GM21367 (cell line): ENCODE results near the gene ATG2A.
A peak's percentile ranks its signal among the peaks of the same experiment; 100 is the strongest.
"Not testable (repeated sequence)": the region's sequence is repeated elsewhere in the genome, so short reads cannot be mapped to it uniquely, and the experiment has no call there.

ENCODE experiments used
- ATAC-seq: cut with Tn5 transposase; IDR thresholded peaks from one replicate; pipeline ENCODE4 v1.9.1; 2021; ENCODE audit not compliant: unreplicated experiment

ATG2A gene

DNA sequence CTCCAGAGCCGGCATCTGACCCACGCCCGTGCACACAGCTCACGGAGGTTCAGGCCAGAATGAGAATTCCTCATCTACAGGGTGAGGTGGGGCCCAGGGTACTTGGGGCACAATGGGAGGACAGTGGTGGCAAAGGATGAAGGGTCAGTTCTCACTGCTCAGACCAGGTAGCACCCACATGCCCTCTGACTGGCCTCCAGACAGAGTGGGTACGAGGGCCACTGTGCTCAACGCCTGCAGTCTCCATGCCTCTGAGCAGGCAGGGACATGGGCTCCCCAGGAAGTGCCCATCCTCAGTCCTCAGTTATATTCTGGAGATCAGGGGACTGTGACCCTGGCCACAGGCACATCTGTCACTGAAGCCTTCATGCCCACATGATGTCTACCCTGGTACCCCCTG lies 59.5 kb downstream of the ATG2A start:
- ATAC-seq, result no peak

DNA sequence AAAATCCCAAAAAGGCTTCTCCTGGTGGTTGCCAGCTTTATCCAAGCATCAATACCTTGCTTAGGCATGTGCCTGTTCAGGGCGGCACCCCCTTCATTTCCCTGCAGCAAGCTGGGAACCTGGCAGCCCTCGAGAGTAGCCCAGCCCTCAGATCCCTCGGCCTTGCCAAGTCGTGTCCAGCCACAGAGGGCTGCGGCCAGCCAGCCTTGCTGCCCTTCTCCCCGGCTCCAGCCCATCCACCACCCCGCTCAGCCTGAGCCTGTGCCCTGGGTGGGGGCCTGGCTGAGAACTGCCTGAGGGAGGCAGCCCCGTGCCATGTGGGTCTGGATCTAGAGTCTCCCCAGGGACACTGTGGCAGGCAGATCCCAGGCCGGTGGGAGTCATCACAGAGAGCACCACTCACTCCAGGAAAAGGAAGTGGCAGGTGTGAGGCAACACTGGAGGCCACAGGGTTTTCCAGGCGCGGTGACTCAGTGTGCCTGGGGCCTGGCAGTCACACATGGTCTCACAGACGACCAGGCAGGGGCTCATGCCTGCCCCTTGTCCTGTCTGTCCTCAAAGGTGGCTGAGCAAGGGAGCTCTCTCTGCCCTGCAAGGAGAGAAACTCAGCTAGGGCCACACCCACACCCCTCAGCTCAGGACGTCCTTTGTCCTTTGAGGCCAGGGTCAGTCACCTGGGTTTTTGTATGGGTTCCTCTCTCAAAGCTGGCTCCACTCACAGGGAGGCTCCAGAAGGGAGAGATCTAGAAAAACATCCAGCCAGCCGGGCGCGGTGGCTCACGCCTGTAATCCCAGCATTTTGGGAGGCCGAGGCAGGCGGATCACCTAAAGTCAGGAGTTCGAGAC lies 60.4 kb downstream of the ATG2A start:
- ATAC-seq, result no peak

DNA sequence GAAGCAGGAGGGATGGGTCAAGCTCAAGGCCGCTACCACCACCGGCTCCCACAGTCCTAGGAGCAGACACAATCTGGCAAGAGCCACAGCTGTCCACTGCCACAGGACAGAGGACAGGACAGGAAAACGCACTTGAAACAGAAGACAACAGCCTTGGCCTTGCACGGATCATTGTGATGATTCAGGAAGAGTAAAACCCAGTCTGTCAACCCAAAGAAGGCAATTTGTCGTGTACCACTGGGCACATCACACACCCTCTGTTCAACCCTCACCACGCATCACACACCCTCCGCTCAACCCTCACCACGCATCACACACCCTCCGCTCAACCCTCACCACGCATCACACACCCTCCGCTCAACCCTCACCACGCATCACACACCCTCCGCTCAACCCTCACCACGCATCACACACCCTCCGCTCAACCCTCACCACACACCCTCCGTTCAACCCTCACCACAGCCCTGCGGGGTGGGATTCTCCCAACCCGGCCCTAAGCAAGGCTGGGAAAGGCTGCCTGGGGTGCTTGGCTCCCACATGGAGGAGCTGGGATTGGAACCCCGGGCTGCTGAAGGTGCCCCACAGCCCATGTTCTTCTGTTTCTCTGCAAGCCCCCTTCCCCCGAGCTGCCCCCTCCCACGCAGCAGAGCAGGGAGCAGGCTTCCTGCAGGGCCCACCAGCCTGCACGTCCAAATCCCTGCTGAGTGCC lies 61.3 kb downstream of the ATG2A start:
- ATAC-seq, result no peak

DNA sequence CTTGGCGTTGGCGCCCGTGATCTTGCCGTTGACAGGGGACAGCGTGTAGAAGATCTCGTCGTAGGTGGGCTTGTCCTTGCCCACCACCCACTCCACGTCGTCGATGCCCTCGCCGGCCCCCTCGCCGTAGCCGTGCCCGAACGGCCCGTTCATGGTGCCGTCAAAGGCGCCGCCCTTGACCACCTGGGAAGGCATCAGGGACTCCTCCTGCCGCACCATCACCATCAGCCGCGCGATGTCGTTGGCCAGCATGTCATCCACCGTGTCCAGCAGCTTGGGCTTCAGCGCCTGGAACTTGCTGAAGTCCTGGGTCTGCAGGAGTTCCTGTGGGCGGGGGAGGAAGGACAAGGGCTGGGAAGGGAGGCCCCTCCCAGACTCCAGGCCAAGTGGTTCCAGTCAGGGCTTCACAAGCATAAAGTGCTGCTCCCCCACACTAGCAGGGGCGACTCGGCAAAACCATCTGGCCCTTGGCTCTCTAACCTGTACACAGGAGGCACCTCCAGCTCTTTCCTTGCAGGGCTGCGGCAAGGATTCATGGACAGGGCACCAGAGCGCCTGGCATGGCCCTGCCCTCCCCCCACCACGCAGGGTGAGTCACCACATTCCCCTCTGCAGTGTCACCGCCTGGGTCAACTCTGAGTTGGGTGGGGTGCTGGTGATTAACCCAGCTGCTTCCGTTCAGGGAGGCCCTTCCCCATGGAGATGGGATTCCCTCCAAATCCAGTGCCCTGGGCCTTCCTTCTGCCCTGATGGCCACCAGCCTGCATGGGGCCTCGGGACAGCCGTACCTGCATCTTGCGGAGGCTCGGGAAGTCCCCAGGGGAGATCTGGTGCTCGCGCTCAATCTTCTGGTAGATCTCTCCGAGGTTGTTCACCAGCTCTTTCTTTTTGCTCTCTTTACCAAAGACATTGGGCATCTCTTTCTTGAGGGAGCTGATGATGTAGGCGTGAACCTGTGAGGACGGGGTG lies 62.2 kb downstream of the ATG2A start:
- ATAC-seq, result no peak

DNA sequence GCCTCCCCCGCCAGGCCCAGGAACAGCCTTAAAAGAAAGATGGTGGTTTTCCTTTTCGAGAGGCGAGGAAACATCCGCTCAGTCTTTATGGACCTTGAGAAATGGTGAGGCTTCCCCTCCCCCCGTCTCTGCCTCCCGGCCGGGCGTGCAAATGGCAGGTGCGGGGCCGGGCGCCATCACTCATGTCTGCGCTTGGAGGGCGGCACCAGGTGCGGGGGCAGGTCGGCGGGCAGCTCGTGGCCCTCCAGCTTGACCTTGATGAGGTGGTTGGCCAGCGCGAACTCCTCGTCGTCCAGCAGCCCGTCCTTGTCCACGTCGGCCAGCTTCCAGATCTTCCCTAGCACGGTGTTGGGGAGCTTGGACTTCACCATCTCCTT lies 62.9 kb downstream of the ATG2A start:
- no peak for ATAC-seq

DNA sequence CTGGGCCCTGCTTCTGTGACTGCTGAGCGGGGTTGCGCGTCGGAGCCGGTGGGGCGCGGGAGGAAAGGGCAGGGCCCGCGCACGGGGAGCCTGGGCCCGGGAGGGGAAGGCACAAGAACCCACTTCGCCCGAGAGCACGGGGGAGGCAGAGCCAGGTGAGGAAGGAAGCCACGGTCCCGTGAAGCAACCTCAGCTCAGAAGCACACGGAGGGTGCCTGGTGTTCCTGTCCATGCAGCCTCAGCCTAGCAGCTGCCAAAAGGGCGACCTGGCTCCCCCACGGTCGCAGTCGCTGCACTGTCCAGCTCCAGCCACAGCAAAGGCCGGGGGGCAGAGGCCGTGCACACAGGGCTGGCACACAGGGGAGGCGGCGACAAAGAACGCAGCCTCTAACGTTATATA lies 63.3 kb downstream of the ATG2A start:
- ATAC-seq, result no peak

DNA sequence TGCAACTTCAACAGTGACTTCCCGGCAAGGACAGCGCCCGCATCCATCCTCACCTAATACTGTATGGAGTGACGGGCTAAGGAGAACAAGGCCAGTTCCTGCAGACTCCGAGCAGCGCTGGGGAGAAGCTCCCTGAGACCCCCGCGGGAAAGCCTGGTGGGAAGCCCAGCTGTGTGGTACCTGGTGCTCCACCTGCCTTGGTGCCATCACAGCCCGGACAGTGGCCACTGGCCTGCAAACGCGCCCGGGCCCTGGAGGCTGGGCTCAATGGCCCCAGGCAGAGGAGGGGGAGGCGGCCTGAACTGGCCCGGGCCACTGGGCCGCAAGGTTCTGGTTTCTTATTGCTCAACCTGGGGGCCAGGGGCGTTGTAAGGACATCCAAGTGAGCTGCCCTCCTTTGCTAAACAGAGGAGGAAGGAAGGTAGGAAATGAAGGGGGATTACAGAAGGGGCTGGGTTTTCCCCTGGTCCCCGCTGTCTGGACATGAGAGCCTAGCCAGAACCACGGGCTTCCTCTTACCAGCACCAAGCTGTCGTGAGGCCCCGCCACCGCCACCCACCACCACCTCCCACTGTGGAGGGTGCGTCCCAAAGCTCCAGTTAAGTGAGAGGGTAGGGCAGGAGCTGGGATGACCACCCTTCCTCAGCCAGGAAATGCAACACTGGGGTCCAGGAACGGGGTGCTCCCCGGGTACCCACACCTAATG lies 64.1 kb downstream of the ATG2A start:
- ATAC-seq, result no peak

DNA sequence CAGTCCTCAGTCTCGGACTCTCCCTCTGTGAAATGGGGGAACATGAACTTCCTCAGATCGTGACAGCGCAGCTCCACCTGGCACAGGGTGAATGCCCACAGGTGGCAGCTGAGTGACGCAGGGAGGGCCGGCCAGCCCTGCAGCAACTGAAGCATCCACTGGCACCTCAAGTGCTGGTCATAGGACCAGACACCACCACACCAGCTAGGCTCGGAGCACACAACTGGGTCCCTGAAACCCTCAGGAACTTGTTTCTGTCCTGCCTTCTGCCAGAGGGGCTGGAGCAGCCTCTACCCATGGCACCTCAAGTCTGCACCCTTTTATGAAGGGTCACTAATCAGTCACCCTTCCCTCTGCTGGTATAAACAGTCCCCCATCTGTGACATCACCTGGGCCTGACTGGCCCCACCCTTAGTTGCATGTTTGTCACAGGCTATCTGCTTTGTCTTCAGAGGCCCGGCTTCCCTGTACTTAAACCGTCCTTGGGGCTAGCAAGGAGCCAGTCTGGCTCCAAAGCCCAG lies 65.1 kb downstream of the ATG2A start:
- ATAC-seq, result no peak

DNA sequence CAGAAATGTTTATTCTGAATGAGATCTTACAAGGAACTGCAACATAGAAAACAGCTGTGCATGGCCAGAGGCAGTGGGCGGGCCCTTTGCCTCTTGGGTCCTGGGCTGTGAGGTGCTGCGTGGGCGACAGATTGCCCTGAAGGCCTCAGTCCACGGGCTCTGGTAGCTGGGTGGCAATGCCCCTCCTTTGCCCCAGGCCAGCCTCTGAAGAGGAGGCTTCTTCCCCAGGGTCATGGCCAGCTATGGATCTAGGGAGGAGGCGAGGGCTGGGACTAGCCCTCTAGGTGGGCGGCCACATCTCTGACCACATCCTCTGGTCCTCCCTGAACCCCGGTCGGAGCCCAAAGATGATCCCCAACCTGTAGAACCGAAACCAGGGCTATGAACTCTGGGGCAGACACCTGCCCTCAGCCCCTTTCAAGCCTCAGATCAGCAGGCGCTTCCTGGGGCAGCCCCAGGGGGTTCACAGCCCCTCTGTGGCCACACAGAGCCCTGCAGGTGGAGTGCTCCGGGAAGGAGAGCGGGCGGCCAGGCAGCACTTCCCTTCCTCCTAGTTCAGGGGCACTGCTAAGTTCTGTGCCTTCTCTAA lies 65.9 kb downstream of the ATG2A start:
- peak; percentile 55 for ATAC-seq

DNA sequence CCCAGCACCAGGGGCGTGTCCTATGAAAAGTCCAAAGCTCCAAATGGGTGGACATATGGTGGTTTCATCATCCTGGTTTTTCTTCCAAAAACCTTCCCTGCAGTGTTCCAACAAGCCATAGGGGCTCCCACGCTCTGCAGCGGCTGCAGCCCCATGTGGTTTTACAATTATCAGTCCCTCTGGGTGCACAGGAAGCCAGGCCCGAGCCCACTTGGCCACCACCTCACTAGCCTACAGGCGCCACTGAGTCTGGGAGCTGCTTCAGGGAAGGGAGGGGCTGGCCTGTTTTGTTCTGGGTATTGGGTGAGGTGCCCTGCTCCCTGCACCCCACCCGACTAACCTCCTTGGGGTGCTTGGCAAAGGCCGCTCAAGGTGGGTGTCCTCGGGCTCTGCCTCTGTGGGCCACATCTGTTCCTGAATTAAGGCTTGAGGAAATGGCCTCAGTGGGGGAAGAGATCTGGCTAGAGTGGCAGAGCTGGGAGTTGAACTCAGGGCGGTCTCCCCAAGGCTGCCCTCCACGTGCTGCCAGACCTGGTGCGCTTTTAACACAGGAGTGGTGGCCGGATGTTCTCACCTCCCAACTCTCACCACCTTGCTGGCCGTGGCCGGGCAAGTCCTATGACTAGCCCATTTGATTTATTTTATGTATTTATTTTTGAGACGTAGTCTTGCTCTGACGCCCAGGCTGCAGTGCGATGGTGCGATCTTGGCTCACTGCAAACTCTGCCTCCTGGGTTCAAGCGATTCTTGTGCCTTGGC lies 67.2 kb downstream of the ATG2A start:
- ATAC-seq, result no peak

DNA sequence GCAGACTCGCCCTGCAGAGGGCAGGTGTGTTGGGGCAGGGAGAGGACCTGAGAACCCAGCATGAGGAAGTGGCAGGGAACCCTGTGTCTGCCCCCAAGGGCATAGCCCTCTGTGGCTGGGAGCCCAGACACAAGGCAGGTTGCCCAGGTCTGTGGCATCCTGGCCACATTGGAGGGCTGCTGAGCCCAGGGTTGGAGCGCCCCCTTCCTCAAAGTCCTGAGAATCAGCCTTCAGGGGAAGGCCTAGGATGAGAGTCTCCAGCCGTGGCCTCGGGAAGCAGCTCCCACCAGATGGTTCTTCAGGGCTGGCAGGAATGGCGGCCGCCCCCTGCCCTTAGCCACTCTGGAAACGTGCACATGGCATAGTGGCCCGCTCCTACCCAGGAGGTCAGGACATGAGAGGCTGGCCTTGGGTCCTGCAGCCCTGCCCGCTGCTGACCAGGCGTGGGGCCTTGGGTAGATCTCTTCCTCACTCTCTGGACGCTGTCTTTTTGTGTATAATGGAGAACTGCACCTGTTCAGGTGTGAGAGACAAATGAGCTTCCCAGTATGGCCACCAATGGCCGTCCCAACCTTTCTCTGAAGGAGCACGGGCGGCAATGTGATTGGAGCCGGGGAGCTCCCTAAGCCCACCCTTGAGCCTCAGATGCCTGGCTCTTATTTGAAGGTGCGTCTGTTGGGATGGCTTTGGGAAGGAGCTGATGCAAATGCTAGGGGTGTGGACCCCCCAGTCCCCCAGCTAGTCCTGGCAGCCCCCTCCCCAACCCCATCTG lies 68.0 kb downstream of the ATG2A start:
- no peak for ATAC-seq

DNA sequence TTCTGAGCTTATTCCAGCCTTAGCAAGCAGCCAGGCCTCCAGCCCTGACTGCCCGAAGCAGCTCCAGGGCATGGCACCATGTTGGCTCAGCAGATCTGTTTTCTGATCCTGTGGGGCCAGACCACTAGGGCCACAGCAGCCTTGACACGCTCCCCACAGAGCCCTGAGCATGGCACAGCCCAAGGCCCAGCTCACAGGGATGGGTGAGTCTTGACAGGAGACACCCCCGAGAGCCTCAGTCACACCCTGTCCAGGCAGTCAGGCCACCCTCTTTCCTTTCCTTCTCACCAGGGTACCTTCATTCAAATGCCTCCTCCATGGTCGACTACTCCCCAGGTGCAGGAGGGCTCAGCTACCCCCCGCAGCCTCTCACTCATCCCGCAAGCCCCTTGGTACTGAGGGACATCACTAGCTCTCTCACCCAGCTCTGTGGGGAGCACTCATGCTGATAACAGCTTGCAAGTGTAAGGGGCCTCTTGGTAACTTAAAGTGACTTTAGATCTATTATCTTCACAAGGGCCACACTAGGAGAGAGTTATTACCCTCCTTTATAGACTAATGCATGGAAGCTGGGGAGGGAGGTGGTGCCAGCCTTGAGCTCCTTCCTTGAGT lies 68.7 kb downstream of the ATG2A start:
- no peak for ATAC-seq

DNA sequence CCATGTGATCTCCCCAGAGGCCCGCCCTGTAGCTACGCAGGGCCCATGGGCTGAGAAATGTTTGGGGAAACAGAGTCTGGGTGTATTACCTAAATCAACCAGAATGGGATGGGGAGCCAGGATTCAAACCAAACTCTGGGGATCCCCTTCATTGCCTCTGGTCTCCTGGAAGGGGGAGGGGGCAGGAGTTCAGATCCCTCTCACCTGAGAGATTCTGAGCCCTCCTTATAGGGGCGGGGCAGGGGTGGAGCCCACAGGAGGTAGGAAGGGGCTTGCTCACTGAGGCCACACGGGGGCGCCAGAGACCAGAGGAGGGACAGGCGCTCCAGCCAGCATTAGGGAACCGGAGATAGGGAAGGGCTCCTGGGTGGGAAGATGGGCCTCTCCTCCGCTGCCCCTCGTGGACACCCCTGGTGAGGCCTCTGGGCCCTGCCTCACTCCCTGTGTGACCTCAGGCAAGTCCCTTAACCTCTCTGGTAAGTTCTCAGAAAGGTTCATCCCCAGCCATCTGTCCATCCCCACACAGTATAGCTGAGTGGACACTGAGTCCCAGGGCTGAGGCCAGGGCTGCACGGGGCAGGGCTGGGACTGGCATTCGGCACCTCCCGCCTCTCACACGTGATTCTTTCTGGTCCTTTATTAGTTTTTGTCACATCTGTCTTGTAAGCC lies 69.9 kb downstream of the ATG2A start:
- no peak for ATAC-seq

DNA sequence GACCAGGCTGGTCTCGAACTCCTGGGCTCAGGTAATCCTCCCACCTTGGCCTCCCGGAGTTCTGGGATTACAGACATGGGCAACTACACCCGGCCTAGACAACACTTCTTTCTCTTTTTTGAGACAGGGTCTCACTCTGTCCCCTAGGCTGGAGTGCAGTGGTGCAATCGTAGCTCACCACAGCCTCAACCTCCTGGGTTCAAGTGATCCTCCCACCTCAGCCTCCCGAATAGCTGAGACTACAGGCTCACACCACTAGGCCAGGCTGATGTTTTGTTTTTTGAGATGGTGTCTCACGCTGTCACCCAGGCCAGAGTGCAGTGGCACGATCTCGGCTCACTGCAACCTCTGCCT lies 71.3 kb downstream of the ATG2A start:
- not testable (repeated sequence) for ATAC-seq

DNA sequence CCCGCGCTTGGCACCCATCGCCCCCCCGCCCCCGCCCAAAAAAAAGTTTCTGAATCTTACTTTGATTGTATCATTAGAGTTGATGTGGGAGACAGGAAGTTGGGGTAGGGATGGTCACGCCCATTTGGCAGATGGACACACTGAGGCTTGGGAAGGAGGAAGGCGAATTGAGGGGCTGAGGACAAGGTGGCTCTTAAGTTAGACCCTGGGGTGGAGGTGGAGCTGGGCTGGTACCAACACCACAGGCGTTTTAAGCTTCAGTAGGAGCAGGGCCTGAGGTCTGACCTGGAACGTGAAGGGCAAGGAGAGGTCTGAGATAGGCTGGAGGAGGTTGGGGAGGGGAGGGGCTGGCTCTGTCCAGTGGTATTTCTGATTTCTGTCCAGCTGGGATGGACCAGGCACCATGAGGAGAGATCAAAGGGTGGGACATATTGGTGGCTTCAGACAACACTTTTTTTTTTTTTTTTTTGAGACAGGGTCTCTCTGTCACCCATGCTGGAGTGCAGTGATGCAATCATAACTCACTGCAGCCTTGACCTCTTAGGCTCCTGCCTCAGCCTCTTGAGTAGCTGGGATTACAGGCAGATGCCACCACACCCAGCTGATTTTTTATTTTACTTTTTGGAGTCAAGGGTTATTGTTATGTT lies 71.8 kb downstream of the ATG2A start:
- ATAC-seq, result no peak
